ENCODE data around the gene LMNTD2.
A peak's percentile ranks its signal among the peaks of the same experiment; 100 is the strongest.

DNA sequence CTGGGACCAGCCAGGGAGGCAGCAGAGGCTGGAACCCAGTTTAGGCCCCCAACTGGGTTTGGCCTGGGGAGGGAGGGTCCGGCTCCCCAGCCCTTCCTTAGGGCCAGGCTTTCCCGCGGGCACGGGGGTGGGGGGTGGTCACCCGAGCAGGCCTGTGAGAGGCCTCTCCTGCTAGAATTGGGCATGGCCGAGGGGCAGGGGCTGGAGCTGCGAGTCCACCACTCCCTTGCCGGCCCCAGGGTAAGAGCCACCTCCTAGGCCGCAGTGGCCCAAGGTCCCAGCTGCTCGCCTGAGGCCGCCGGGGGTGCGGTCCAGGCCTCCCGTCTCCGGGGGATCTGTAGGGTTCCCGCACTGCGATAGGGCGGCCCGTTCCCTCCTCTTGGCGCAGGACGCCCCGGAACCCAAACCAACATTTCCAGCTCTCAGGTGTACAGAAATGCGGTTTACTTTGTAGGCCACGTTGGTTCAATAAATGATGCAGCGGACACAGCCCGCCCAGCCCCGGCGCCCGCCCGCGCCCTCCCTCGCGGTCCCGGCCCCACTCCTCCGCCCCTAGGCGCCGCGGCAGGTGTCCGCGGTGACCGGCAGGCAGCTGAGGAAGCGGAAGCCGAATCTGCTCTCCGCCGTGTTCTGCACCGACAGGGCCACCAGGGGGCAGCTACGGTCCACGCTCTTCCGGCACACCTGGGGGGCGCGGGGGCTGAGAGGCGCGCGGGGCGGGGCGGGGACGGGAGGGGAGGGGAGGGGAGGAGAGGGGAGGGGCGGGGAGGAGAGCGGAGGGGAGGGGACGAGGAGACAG lies 5.9 kb downstream of the LMNTD2 start:
- TF ChIP-seq, protein P1, sequence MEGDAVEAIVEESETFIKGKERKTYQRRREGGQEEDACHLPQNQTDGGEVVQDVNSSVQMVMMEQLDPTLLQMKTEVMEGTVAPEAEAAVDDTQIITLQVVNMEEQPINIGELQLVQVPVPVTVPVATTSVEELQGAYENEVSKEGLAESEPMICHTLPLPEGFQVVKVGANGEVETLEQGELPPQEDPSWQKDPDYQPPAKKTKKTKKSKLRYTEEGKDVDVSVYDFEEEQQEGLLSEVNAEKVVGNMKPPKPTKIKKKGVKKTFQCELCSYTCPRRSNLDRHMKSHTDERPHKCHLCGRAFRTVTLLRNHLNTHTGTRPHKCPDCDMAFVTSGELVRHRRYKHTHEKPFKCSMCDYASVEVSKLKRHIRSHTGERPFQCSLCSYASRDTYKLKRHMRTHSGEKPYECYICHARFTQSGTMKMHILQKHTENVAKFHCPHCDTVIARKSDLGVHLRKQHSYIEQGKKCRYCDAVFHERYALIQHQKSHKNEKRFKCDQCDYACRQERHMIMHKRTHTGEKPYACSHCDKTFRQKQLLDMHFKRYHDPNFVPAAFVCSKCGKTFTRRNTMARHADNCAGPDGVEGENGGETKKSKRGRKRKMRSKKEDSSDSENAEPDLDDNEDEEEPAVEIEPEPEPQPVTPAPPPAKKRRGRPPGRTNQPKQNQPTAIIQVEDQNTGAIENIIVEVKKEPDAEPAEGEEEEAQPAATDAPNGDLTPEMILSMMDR (IDR thresholded peaks at IDR 0.05): peak; percentile 38 to 80 (median 74)
- peak; percentile 44 for TF ChIP-seq POLR2AphosphoS5 (IDR thresholded peaks at IDR 0.05)
- no peak for TF ChIP-seq POLR2A (IDR thresholded peaks at IDR 0.05)
